Measurements from ENCODE around the gene CRHR2. TPM values are rescaled to one million over a fixed set of nuclear protein-coding genes. Genes with fewer than 3 reads are reported as not detected.
A peak's percentile ranks its signal among the peaks of the same experiment; 100 is the strongest.
"Not testable (repeated sequence)": the region's sequence is repeated elsewhere in the genome, so short reads cannot be mapped to it uniquely, and the experiment has no call there.

CRHR2 gene
- total RNA-seq, 6 experiments from 2014 or later = not detected

DNA sequence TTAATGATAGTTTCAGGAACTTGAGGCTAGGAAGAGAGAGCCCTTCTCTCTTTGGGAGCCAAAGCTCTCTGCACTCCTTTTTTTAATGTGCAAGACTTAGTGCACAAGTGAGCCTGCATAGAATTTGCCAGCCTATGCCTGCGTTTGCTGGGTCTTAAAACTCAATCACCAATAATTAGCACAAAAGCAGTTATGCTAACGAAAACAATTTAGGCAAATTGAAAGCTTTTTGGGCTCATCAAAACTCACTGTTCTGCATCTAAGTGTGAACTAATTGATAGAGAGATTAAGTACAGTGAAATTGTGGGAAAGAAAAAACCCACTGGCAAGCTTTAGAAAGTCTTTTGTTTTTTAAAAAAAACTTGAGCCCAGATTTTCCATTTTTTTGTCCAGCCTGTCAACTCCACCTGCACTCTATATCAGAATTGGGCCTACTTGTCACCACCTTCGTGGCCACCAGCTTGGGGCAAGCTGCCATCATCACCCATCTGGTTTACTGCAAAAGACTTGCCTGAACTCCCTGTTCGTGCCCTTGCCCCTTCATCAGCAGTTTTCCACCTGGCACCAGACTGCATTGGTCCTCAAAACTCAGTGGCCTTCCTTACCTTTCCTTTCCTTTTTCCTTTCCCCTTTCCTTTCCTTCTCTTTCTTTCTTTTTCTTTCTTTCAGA, 37.8 kb downstream of the CRHR2 start:
- DNase-seq = no peak
- no peaks in the 10 kb centered on the region for H3K36me3 ChIP-seq
- H3K4me1 ChIP-seq = no peaks in the 10 kb centered on the region
- H3K4me3 ChIP-seq = no peak overlapping the region
- WGBS (ENCODE audit: insufficient coverage, low coverage, low lambda C conversion rate, missing lambda C conversion rate) = 83% methylated on average over 4 of the region's 4 CpGs
- intact Hi-C loops (cut with DNase I) = no loop called here
- H3K27me3 ChIP-seq = no peaks in the 10 kb centered on the region
- H3K27ac ChIP-seq = no peak overlapping the region
- TF ChIP-seq POLR2A (IDR thresholded peaks at IDR 0.05) = no peak
- TF ChIP-seq, protein P1, sequence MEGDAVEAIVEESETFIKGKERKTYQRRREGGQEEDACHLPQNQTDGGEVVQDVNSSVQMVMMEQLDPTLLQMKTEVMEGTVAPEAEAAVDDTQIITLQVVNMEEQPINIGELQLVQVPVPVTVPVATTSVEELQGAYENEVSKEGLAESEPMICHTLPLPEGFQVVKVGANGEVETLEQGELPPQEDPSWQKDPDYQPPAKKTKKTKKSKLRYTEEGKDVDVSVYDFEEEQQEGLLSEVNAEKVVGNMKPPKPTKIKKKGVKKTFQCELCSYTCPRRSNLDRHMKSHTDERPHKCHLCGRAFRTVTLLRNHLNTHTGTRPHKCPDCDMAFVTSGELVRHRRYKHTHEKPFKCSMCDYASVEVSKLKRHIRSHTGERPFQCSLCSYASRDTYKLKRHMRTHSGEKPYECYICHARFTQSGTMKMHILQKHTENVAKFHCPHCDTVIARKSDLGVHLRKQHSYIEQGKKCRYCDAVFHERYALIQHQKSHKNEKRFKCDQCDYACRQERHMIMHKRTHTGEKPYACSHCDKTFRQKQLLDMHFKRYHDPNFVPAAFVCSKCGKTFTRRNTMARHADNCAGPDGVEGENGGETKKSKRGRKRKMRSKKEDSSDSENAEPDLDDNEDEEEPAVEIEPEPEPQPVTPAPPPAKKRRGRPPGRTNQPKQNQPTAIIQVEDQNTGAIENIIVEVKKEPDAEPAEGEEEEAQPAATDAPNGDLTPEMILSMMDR (IDR thresholded peaks at IDR 0.05) = no peak
- no peaks in the 10 kb centered on the region for H3K9me3 ChIP-seq
- no peak for ATAC-seq

DNA sequence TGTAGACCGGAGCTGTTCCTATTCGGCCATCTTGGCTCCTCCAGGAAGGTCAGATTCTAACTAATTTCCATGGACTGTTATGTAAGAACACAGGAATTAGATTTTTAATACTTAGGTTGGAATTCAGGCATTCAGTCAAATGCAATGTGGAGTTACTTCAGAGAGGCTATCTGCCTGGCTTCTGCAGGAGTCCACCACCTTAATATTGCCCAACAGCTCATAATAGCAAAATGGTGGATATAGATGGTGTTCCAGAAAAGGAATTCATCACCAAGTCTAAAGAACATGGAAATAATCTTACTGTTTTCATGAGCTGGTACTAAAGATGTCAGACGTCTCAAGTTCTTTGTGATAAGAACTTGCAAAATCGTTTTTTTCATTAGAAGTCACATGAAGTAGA, 39.5 kb downstream of the CRHR2 start:
- intact Hi-C loops (cut with DNase I) = no loop called here
- TF ChIP-seq, protein P1 (IDR thresholded peaks at IDR 0.05) = no peak
- no peak for TF ChIP-seq POLR2A (IDR thresholded peaks at IDR 0.05)
- H3K27me3 ChIP-seq = no peaks in the 10 kb centered on the region
- ATAC-seq (peak in 1 of 4 donors; percentile 35), DNase-seq (no peak)
- H3K27ac ChIP-seq = no peak overlapping the region
- H3K4me3 ChIP-seq = peak overlapping the region in 2 of 3 donors; percentile 26 to 31
- H3K36me3 ChIP-seq = no peaks in the 10 kb centered on the region
- WGBS (ENCODE audit: insufficient coverage, low coverage, low lambda C conversion rate, missing lambda C conversion rate) = 65% methylated on average over 4 of the region's 4 CpGs
- no peaks in the 10 kb centered on the region for H3K9me3 ChIP-seq
- H3K4me1 ChIP-seq = no peaks in the 10 kb centered on the region

- H3K27me3 ChIP-seq; H3K36me3 ChIP-seq; DNase-seq; H3K4me1 ChIP-seq; intact Hi-C loops (cut with DNase I); H3K9me3 ChIP-seq; H3K27ac ChIP-seq; ATAC-seq: not testable (repeated sequence)
- 0% methylated on average over 1 of the region's 29 CpGs for WGBS (ENCODE audit: insufficient coverage, low coverage, low lambda C conversion rate, missing lambda C conversion rate)
- peak overlapping the region in 2 of 3 donors; percentile 26 to 31 for H3K4me3 ChIP-seq
Observed at GRCh38 chr7:30642322-30642721, 39.9 kb downstream of the CRHR2 start.

DNA sequence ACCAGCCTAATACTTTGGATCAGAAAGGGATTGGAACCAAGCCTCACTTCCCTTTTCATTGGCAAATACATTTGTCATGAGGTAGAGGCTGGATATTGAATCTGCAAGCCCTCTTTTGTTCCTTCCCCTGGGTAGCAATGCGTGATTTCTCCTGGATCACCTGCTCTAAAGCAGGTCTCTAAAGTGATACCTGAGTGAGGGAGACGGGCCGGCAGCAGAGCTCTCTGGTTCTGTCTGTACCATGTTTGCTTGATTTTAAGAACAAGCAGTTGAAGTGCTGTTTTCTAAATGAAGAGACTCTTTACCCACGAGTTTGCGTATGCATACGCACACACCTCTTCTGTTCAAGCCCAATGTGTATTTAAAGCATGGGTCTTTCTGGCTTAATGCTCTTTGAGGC, 46.5 kb downstream of the CRHR2 start:
- ATAC-seq = no peak
- no peak for TF ChIP-seq POLR2A (IDR thresholded peaks at IDR 0.05)
- TF ChIP-seq, protein P1 (IDR thresholded peaks at IDR 0.05) = no peak
- no peak for DNase-seq
- WGBS (ENCODE audit: insufficient coverage, low coverage, low lambda C conversion rate, missing lambda C conversion rate) = 87% methylated on average over 6 of the region's 6 CpGs
- no peak overlapping the region for H3K27ac ChIP-seq
- intact Hi-C loops (cut with DNase I) = no loop called here
- H3K4me3 ChIP-seq = no peak overlapping the region
- H3K36me3 ChIP-seq = peaks cover 0 to 34% (median 16%) of the 10 kb centered on the region in 4 donors
- H3K4me1 ChIP-seq = no peaks in the 10 kb centered on the region
- H3K9me3 ChIP-seq = no peaks in the 10 kb centered on the region
- H3K27me3 ChIP-seq = no peaks in the 10 kb centered on the region

- no peaks in the 10 kb centered on the region for H3K4me1 ChIP-seq
- TF ChIP-seq, protein P1 (IDR thresholded peaks at IDR 0.05) = no peak
- no peak for TF ChIP-seq POLR2A (IDR thresholded peaks at IDR 0.05)
- intact Hi-C loops (cut with DNase I) = no loop called here
- H3K4me3 ChIP-seq = no peak overlapping the region
- no peak for DNase-seq
- 87% methylated on average over 6 of the region's 6 CpGs for WGBS (ENCODE audit: insufficient coverage, low coverage, low lambda C conversion rate, missing lambda C conversion rate)
- H3K27me3 ChIP-seq = no peaks in the 10 kb centered on the region
- peaks cover 0 to 43% (median 21%) of the 10 kb centered on the region in 4 donors for H3K36me3 ChIP-seq
- no peak overlapping the region for H3K27ac ChIP-seq
- no peak for ATAC-seq
- no peaks in the 10 kb centered on the region for H3K9me3 ChIP-seq
Observed at GRCh38 chr7:30634634-30635201, 47.5 kb downstream of the CRHR2 start.

Measured in right lobe of liver (tissue), 6 donors.